Gastroesophageal sphincter (tissue), 4 donors: ENCODE results near the gene ILRUN. TPM values are rescaled to one million over a fixed set of nuclear protein-coding genes. Genes with fewer than 3 reads are reported as not detected.

Experiments
- ATAC-seq: fragments of 150-250 bp; one replicate; pipeline ENCODE4 v1.9.1; 2016; ENCODE audit warnings: mild to moderate bottlenecking, moderate library complexity
- H3K27ac ChIP-seq, 4 donors: fragments of 200-600 bp; sonication (generic) in 3 of 4; 1 replicate in 3 of 4; 2 replicates in 1 of 4; pipeline ENCODE4 v1.5.1; 2016 to 2019
- H3K27me3 ChIP-seq: fragments of 200-600 bp; sonication (generic); one replicate; pipeline ENCODE4 v1.5.1; 2019
- H3K36me3 ChIP-seq, 2 donors: fragments of 200-600 bp; sonication (generic); one replicate each; pipeline ENCODE4 v1.5.1; 2019; ENCODE audit warnings: control low read depth in 1 of 2
- H3K4me1 ChIP-seq, 3 donors: fragments of 200-600 bp; sonication (generic); 1 replicate in 2 of 3; 2 replicates in 1 of 3; pipeline ENCODE4 v1.5.1; 2016 to 2019; ENCODE audit warnings: control low read depth in 2 of 3
- H3K4me3 ChIP-seq, 2 donors: fragments of 200-600 bp; sonication (generic); one replicate each; pipeline ENCODE4 v1.5.1; 2019; ENCODE audit warnings: mild to moderate bottlenecking in 1 of 2, moderate library complexity in 1 of 2
- H3K9me3 ChIP-seq, 3 donors: fragments of 200-600 bp; sonication (generic); one replicate each; pipeline ENCODE4 v1.5.1; 2017 to 2019; ENCODE audit warnings: control low read depth in 2 of 3
- EP300 ChIP-seq: sonication (generic); formaldehyde crosslinking; IDR thresholded peaks from one replicate; pipeline ENCODE4 v1.6.1; 2017; ENCODE audit warnings: antibody characterized with exemption, mild to moderate bottlenecking
- POLR2A ChIP-seq, 2 donors: fragments of 450-650 bp; IDR thresholded peaks; one replicate each; pipeline ENCODE4 v1.6.1; 2017; ENCODE audit warnings: antibody characterized with exemption in 2 of 2, mild to moderate bottlenecking in 2 of 2, moderate library complexity in 1 of 2
- POLR2AphosphoS5 ChIP-seq: sonication (generic); formaldehyde crosslinking; IDR thresholded peaks from one replicate; pipeline ENCODE4 v1.6.1; 2017; ENCODE audit warnings: antibody characterized with exemption
- WGBS, 2 donors: methylation state at CpG; one replicate each; pipeline ENCODE4 v1.1.5; 2018; ENCODE audit warnings: low coverage in 1 of 2; 5-methylcytosine and 5-hydroxymethylcytosine counted together
- total RNA-seq, 4 donors: library from RNA; depleted of rRNA; stranded (reverse); fragments of >200 nt; gene quantifications; one replicate each; pipeline ENCODE4 v1.1.0, GENCODE V29; 2016
- TF ChIP-seq, protein P1 (sequence below), 4 experiments: fragments of 200-600 bp in 2 of 4; fragments of 450-650 bp in 2 of 4; sonication (generic) in 1 of 4; IDR thresholded peaks; one replicate each; pipeline ENCODE4 v1.5.1; 2017 to 2019; ENCODE audit warnings: antibody characterized with exemption in 4 of 4, mild to moderate bottlenecking in 2 of 4, moderate library complexity in 2 of 4

ILRUN gene
- total RNA-seq, 4 donors from 2014 or later = 84.4 to 116 (median 96.6) TPM

DNA sequence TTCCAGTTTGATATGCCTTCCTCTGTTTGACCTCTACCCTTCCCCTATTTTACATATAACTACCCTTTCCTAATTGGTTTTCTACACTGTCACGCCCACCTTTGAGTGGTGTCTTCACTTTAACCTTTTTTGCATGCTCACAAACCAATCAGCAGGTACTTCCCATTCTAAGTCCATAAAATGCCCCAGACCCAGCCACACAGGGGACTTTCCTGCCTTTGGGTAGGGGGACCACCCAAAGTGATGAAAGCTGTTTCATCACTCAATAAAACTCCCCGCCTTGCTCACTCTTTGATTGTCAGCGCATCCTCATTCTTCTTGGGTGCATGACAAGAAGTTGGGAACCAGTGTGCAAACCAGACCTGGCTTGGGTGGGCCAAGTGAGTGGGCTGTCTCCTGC lies 40.3 kb upstream of the ILRUN start:
- Histone ChIP-seq H3K36me3 (no peaks in the 10 kb centered on the region), H3K9me3 (no peaks in the 10 kb centered on the region), H3K27me3 (no peaks in the 10 kb centered on the region), H3K27ac (no peak overlapping the region), H3K4me3 (no peak overlapping the region), H3K4me1 (no peaks in the 10 kb centered on the region)
- ATAC-seq = no peak
- TF ChIP-seq, protein P1, sequence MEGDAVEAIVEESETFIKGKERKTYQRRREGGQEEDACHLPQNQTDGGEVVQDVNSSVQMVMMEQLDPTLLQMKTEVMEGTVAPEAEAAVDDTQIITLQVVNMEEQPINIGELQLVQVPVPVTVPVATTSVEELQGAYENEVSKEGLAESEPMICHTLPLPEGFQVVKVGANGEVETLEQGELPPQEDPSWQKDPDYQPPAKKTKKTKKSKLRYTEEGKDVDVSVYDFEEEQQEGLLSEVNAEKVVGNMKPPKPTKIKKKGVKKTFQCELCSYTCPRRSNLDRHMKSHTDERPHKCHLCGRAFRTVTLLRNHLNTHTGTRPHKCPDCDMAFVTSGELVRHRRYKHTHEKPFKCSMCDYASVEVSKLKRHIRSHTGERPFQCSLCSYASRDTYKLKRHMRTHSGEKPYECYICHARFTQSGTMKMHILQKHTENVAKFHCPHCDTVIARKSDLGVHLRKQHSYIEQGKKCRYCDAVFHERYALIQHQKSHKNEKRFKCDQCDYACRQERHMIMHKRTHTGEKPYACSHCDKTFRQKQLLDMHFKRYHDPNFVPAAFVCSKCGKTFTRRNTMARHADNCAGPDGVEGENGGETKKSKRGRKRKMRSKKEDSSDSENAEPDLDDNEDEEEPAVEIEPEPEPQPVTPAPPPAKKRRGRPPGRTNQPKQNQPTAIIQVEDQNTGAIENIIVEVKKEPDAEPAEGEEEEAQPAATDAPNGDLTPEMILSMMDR (IDR thresholded peaks at IDR 0.05) = no peak
- TF ChIP-seq POLR2AphosphoS5 = no peak
- no peak for TF ChIP-seq EP300
- TF ChIP-seq POLR2A (IDR thresholded peaks at IDR 0.05) = no peak
- WGBS, 2 donors = 100% methylated on average over 1 of the region's 3 CpGs; no CpG with 5 or more reads in 1 of the 2 donors

DNA sequence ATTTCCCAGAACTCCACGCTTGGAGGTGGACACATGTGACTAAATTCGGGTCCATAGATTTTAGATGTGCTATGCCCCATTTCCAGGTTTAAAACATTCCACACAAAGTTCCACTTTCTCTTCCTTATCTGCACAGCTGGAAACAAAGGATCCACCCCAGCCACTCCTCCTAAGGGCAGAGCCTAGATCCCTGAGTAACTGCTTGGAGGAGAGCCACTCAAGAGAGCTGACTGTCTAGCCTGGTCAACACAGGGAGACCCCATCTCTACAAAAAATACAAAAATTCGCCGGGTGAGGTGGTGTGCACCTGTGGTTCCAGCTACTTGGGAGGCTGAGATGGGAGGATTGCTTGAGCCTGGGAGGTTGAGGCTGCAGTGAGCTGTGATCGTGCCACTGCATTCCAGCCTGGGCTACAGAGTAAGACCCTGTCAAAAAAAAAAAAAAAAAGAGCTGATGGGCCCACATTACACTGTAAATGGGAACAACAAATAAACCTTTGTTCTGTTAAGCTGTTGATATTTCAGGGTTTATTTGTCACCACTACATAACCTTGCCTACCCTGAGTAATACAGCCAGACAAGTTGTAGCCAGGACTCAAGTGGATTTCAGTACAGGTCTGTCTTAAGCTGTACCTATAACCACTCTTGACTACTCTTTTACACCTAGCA lies 35.0 kb upstream of the ILRUN start:
- WGBS, 2 donors = 71 to 87% methylated on average over 1 to 5 of the region's 5 CpGs

DNA sequence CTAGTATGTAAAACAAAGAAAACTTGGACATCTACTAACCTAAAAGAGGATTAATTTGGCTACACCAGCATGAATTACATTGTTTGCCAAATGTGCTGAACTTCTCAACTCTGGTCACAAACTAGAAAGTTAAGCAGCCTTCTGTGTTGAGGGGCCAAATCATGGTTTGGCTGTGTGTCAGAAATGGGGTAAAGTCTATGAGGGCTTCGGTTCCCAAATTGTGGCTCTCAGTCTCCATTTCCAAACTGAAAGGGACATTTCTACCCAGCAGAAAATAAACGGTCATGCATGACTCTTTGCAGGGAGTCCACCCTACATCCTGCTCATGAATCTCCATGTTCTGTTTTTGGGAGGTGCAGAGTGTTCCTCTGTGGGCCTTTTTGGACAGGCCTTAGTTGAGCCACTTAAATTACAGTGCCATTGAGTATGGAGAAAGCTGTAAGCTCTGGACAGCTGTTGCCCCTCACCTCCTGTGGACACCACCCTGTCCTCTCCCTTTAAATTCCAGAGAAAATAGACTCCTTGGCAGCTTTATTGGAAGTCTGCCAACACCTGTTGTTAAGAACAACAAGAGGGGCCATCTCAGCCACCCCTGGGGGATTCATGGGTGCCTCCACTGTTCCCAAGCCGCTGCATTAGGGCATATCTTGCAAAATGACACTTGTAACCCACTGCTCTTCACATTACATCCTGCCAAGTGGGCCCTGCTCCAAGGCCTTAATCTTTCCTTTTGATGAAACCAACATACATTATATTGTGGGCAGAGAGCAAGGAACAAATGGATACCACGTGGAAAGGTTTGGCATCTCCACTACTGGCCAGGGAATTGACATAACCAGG lies 33.3 kb upstream of the ILRUN start:
- H3K36me3 ChIP-seq = no peaks in the 10 kb centered on the region
- WGBS, 2 donors = 40 to 88% methylated on average over 1 to 2 of the region's 4 CpGs
- TF ChIP-seq, protein P1 (IDR thresholded peaks at IDR 0.05) = no peak
- no peak for TF ChIP-seq EP300

More for the DNA sequence above, 35.0 kb upstream of the ILRUN start:
- Histone ChIP-seq H3K4me3 (no peak overlapping the region), H3K27ac (no peak overlapping the region), H3K4me1 (no peaks in the 10 kb centered on the region), H3K27me3 (no peaks in the 10 kb centered on the region), H3K36me3 (no peaks in the 10 kb centered on the region), H3K9me3 (no peaks in the 10 kb centered on the region)
- no peak for ATAC-seq
- TF ChIP-seq EP300 (no peak), POLR2AphosphoS5 (no peak), POLR2A (IDR thresholded peaks at IDR 0.05) (no peak)
- TF ChIP-seq, protein P1 (IDR thresholded peaks at IDR 0.05) = no peak

DNA sequence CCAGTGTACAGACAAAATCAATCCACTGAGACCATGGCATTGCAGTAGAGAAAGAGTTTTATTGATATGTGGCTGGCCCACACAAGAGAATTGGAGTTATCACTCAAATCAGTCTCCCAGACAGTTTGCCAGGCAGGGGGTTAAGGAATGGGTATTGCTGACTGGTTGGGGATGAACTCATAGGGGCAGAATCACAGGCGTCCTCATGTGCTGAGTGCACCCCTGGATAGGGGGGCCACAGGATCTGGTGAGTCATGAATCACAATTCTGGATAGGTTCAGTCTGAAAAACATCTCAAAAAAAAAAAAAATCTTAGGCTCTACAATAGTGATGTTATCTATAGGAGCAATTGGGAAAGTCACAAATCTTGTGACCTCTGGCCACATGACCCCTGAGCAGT lies 29.5 kb upstream of the ILRUN start:
- H3K27me3 ChIP-seq = no peaks in the 10 kb centered on the region

More for the DNA sequence above, 33.3 kb upstream of the ILRUN start:
- no peaks in the 10 kb centered on the region for H3K27me3 ChIP-seq
- H3K4me3 ChIP-seq = no peak overlapping the region
- no peaks in the 10 kb centered on the region for H3K9me3 ChIP-seq
- ATAC-seq = no peak
- H3K27ac ChIP-seq = no peak overlapping the region
- no peaks in the 10 kb centered on the region for H3K4me1 ChIP-seq

More for the DNA sequence above, 29.5 kb upstream of the ILRUN start:
- WGBS, 2 donors = 43 to 64% methylated on average over 1 of the region's 1 CpG
- no peak for TF ChIP-seq EP300
- TF ChIP-seq, protein P1 (IDR thresholded peaks at IDR 0.05) = no peak
- no peak for TF ChIP-seq POLR2A (IDR thresholded peaks at IDR 0.05)
- no peak for TF ChIP-seq POLR2AphosphoS5
- no peak for ATAC-seq
- Histone ChIP-seq H3K4me1 (no peaks in the 10 kb centered on the region), H3K4me3 (no peak overlapping the region), H3K36me3 (no peaks in the 10 kb centered on the region), H3K27ac (no peak overlapping the region), H3K9me3 (no peaks in the 10 kb centered on the region)
